ENCODE data around the gene SYNPR.
A peak's percentile ranks its signal among the peaks of the same experiment; 100 is the strongest.

SYNPR gene

DNA sequence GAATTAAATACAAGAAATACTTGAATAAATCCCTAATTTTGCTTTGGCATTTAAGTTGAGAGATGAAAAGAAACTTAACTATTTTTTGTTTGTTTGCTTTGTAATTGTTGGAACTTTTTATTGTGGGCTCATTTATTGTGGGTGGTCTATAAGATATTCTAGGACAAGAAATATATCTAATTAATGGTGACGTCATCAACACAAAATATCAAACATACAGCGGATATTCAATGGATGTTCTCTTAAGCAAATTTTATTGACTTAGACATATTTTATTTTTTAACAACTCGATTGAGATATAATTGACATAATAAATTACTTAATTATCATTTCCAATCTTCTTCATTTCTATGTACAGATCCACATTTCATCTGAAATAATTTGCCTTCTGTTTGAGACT, 30.0 kb downstream of the SYNPR start:
- no peak for DNase-seq

DNA sequence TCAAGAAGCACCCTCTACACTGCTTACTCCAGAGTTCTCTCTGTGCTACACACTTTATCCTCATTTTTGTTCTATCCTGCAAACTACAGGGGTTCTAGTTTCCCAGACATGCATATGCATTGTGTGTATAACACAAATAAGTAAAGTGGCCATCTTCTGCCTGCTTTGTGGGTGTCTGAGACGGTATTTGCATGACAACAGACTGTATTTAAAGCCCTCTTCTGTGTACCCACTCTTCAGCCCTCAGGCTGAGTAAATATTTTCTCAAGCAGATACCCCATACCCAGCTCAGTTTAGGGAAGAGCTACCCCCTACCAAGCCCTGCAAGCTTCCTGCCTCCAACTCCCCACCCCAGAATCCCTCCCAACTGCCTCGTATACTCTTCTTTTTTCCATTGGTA, 31.7 kb downstream of the SYNPR start:
- peak; percentile 40 for DNase-seq

- no peak for DNase-seq
Observed at GRCh38 chr3:63323766-63324165, 45.7 kb downstream of the SYNPR start.

- peak; percentile 18 for DNase-seq
Observed at GRCh38 chr3:63324621-63325020, 46.5 kb downstream of the SYNPR start.

DNA sequence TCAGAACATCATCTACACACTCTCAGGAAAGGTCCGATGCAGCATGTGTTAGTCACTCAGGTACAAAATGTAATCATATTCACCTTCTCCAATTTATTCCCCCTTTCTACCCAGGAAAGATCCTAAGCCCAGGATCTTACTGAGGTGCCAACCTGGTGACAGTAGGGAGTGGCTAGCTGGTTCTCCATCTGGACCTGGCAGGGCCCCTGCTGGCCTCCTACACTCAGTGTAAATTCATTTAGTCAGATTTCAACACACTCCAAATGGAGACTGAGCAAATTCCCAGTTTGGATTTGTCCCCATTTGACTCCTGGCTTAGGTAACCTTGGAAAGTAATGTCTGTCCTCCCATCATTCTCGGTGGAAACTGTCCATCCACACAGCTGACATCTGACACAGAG, 47.3 kb downstream of the SYNPR start:
- no peak for DNase-seq

- peak; percentile 35 for DNase-seq
Observed at GRCh38 chr3:63328365-63328764, 50.3 kb downstream of the SYNPR start.

DNA sequence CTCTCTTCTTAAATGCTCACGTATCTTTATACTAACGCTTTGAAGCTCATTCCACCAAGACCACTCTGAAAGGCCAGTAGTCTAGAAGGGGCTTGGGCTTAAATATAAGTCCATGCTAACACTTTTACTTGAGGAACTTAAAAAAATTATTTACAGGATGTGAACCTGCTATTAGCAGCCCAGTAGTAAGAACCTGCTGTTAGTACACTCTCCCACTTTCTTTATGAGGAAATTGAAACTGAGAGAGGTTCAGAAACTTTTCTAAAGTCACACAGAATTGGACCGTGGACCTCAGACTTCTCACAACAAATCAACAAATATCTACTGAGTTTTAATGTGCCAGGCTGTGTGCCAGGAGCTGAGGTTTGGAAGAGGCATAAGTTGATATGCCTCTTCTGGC, 53.4 kb downstream of the SYNPR start:
- DNase-seq: no peak

DNA sequence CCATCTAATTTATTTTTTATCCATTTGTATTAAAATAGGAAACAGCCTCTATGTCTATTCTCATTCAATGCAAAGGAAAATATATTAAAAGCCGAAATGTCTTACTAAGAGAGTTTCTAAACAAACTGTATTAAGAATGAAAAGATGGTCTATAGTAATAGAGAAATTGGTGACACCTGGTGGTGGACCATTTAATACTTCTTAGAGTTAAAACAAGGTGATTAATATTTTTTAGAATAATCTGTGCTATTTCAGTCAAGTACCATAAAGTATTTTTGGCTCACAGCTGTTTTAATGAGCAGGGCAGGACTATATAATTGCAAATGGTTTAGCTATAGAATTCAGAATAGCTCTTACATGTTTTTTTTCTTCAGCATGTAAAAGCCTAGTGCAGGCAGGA, 55.7 kb downstream of the SYNPR start:
- DNase-seq: peak; percentile 26

- DNase-seq: no peak
Observed at GRCh38 chr3:63338351-63338750, 60.2 kb downstream of the SYNPR start.

DNA sequence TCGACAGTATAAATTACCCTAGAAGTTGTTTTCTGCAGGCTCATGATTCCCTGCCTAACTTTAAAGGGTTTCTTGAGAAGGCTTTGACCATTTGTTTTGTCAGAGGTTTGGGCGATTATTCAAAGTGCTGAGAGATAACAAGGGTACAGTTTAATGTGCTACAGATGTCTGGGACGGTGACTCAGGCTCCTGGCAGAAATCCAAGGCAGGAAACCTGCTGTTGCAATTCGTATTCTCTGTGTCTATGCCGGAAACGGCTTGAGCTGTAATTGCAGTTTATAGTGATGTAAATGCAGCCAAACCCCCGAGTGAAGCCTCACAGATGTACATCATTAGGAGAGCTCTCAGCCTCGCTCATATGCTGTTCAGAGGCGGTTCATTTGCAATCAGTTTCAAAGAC, 65.6 kb downstream of the SYNPR start:
- DNase-seq: peak; percentile 95

DNA sequence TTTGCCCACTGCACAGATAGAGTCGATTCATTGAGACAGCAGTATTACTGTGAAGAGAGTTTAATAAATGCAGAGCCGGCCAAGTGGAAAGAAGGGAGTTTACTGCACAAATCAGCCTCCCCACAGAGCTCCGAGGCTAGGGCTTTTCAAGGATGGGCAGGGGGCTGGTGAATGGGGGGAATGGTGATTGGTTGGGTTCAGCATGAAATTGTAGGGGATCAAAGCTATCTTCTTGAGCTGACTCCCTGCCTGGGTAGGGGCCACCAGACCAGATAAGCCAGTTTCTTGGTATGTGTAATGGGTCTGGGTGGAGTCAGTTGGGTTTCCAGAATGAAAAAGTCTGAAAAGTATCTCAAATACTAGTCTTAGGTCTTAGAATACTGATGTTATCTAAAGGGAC, 66.6 kb downstream of the SYNPR start:
- peak; percentile 53 for DNase-seq

DNA sequence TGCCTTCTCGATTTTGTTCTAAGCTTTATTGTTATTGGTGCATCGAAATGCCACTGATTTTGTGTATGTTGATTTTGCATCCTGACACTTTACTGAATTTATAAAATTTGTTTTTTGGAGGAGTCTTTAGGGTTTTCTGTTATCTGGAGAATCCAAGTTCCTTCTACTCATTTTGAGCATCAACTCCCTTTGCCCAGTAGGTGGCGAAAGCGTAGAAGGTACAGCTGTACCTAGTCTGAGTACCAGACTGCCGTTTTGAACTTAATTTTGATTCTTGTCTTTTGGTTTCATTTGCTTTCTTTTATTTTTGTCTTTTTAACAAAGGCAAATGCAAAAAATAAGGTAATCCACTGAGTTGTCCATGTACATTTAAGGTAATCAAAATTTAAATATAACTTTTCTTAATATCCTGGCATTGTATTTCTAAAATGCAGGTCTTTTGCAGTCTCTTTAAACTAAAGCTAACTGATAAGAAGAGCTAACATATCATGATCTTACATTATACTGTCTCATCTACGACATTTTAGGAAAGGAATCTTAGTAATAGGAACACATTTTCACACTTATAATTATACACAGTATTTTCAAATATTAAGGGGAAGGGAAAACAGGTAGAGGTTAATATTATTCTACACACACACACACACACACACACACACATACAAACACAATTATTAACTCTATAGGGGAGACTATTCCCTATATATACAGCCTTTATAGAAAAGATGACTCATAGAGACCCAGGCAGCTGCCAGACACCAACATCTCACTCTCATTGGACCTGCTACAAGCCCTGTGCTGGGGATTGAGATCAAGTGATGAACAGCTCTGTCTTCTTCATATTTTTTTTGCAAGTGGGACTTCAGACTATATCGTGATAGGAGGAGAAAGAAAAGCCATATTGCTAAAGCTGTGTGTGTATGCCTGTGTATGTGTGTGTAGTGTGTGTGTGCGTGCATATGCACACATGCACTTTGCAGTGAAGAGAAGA, 71.8 kb downstream of the SYNPR start:
- peak; percentile 65 for DNase-seq

DNA sequence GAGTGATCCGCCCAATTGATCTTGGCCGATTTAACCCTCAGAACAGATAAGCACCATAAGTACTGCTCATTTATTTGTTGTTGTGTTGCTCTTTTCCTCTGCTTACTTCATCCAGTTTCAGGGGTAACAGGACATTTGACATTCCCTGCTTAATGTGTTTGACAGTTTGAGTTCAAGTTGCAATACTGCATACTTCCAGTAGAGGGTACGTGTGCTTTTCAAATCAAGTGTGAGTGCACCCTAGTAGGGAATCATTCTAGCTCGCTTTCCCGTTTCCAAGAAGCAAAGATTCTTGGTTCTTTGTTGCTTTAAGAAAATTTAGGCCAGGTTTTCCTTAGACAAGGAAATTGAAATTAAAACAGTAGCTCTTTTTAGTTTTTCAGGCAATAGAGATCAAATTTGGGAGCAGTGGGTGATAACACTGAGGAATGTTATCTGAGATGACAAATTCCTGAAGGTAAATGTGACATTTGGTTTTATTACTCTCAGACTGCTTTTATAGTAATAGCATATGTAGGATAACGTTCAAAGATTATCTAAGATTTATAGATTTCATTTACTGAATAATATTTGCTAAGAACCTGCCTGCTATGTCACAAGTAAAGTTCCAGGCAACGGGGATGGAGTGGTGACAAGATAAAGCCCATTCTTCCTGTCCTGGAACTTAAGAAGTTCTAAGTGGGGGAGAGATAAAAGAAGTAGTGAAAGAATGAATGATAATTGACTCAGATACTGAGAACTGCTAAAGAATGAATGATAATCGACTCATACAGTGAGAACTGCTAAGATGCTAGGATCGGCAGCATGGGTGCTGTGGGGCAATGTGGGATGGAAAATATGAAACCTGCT, 73.3 kb downstream of the SYNPR start:
- peak; percentile 37 for DNase-seq

- DNase-seq: no peak
Observed at GRCh38 chr3:63352008-63352279, 73.8 kb downstream of the SYNPR start.

DNA sequence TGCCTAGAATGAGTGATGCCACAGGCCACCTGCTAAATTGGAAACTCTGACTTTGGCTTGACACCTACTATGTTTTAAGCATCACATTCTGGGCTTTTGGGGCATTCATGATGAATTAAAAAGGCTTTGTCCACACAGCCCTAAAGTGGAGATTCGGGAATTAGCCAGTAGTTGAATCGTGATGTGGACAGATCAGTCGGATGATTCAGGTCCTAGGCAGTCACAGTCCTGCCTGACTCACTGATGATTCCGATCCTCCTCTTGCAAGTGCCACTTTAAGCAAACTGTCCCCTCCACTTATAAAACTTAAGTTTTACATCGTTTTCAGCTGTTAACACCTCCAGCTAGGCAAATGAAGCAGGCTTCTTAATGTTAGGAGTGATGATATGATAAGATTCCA, 75.3 kb downstream of the SYNPR start:
- DNase-seq: no peak

- no peak for DNase-seq
Observed at GRCh38 chr3:63354160-63354559, 76.1 kb downstream of the SYNPR start.

DNA sequence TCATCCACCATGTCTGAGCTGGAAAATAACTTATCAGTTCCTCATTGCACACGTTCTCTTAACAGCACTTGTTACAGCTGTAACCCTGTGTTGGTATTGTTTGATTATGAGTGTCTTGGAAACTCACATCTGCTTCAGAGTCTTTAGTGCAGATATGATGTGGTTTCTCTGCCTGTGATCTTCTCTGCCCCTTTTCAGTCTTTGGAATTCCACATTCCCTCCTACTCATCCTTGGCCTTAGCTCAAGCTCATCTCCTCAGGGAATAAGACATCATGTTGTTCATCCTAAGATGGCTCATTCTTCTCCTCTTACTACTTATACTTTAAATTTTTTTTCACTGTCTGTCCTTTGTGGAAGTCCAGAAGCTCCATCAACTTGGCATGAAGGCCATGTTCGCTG, 77.7 kb downstream of the SYNPR start:
- no peak for DNase-seq

GRCh38 chr3:63364495-63364894, 86.4 kb downstream of the SYNPR start:
- no peak for DNase-seq

DNA sequence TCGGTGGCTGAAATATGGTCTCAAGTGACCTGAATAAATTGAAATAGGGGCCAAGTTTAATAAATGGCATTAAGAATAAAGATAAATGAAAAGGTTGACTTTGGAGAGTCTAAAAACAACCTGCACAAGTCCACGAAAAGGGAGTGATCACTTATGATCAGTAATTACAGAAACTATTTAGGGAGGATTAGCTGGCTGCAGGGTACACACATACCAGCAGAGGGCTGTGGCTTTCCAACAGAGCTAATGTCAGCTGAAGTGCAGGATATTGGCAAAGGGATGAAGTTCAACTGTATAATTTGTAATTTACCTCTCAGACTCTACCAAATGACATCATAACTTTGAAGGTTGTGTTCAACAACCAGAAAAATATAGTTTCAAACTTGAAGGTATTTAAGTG, 86.8 kb downstream of the SYNPR start:
- DNase-seq: peak; percentile 32

- DNase-seq: no peak
Observed at GRCh38 chr3:63365671-63366070, 87.6 kb downstream of the SYNPR start.

DNA sequence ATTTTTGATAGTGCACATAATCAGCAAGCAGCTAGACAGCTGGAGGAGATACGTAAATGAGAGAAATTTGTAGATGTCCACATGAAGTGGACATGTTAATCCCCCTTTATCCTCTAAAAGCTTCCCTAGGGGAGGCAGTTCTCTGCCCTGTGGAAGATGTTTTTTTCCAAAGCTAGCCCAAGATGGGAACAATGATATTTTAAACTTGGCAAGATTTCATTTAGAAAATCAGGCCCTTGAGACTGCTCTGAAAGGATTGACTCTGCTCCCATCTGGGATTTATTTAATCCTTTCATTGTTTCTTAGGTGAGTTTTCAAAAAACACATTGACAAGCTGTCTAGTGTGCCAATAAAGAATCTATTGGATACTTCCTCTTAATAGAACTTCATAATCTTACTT, 92.0 kb downstream of the SYNPR start:
- DNase-seq: no peak

- no peak for DNase-seq
Observed at GRCh38 chr3:63383040-63383439, 104.9 kb downstream of the SYNPR start.

DNA sequence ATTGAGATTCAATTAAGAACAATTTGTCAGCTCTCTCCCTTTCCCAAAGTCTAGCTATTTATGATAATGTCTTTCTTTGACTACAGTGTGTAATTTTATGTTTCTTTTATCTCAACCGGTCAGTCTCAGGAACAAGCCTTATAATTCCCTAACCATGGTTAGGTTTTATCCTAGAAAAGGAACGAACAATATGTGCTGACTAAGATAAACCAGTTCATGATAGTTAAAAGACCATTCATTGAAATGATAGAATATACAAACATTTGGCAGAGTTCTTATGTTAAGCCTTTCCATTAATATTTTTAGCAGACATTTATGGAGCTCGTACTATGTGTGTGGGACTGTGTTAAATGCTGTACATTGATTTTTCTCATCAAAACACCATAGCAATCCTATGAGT, 106.3 kb downstream of the SYNPR start:
- DNase-seq: no peak

DNA sequence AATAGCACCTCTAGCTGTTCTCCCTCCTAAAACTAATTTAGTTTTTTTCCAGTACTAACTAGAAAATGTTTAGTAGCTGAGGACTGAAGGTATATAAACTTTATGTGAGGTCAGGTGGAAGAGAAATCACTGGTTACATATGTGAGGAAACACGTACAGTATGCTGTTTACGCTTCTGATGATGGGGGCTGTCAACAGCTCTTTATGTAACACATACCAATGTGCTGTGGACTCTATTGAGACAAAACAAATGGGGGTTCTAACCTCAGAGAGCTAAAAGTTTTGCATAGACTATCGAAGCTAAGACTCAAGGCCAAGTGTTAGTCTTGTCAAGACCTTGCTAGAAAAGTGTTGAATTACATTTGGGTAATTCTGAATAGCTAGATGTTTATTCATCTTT, 107.5 kb downstream of the SYNPR start:
- no peak for DNase-seq

Data from NCI-H146 (cell line).